HG03442 (cell line): ENCODE measurements around the gene CREB3.

ENCODE experiments used
- ATAC-seq: cut with Tn5 transposase; IDR thresholded peaks from one replicate; pipeline ENCODE4 v1.9.1; 2021; ENCODE audit warnings: mild to moderate bottlenecking, moderate library complexity; ENCODE audit not compliant: unreplicated experiment

Gene CREB3

DNA sequence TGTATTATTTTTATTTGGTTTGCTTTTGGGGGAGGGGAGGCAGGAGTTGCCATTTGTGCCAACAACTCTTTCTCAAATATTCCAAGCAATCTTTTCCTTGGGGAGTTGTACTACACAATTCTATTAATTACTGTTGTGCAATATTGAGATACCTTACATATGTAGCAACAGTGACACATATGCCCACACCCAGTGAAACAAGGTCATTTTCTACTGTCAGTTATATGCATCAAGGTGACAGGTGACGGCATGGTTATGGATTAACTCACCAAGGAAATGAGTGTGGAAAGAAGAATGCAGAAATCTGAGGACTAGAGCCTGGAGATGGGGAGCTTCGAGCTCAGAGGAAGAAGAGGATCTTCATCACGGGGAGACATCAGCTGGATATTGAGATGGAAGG, 39.5 kb downstream of the CREB3 start:
- ATAC-seq: no peak

DNA sequence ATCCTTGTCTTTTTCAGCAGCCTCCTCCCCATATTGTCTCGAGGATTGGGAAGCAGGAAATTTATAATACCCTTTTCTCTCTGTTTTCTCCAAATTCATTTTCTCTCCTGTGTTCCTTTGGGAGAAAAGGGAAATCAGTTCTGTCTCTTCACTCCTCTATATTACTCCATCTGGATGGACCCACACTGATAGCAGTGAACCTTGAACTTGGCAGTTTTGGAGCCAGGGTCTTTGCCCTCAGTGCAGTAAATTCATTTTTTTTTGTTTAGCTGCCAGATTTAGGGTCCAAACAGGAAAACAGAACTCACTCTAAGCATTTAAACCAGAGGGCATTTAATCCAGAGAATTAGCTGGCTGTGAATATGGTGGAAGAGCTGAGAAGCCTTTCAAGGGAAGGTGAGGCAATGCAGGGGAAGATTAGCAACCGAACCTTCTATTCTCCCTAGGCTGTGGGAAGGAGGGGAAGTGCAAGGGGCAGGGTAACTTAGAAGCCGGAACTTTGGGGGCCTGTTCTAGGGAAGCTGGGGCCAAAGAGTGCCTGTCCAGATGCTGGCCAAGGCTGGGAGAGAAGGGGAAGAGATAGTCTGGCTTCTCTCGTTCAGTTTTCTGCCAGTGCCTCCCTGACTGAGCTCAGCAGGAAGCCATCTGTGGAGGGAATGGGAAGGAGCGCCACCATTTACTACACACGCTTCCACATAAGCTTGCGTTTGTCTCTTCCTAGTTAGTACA, 42.6 kb downstream of the CREB3 start:
- no peak for ATAC-seq

DNA sequence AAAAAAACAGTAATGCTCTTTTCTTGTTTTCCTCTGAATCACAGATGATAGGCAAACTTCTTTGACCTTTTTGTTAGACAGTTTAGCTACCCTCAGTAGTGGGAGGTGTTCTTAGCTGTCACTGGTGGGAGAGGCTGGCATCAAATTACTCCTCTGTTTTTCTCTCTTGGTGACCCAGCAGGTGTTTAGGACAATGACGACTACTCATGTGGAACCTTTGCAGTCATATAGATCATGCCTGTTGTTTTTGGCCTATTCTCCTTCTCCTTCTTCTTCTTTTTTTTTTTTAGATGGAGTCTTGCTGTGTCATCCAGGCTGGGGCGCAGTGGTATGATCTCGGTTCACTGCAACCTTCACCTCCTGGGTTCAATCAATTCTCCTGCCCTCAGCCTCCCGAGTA, 43.6 kb downstream of the CREB3 start:
- no peak for ATAC-seq

DNA sequence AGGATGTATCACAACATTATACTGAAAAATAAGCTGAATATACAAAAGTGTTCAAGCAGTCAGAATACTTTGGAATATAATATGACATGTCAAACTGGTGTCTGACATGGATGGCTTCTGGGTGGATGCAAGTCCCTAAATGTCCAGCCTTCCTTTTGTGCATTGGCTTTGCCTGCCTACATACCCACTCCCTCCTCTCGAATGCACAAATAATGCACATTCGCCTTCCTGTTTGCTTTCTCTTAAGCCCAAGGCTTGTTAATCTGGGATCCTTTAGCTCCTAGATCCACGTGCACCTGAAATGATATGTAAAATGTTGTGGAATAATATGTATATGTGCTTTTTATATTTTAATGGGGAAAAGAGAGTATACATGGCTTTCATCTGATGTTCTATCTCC, 46.0 kb downstream of the CREB3 start:
- ATAC-seq: no peak

DNA sequence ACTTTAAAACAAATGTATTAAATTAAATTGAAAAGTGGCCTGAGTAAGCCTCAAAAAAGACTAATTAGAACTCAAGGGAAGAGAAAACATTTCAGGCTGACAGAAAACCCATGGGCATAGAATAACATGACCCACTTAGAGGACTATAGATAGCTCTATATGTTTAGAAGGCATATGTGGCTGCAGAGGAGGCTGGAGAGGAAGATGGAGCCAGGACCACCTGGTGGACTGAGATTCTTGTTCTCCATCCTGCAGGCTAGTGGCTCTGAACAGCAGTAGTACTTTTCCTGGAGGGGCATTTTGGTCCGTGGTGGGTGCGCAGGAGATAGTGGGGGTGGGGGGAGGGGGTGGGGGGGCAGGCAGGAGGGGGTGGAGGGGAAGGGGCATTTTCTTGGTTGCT, 48.6 kb downstream of the CREB3 start:
- no peak for ATAC-seq

DNA sequence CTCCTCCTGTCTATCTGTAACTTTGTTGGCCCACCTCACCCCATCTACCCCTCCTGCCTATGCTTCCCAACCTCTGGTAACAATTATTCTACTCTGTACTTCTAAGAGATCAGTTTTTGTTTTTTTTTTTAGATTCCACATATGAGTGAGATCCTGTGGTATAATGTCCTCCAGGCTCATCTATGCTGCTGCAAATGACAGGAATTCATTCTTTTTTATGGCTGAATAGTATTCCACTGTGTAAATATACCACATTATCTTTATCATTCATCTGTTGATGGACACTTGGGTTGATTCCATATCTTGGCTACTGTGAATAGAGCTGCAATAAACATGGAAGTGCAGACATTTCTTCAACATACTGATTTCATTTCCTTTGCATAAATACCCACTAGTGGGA, 51.0 kb downstream of the CREB3 start:
- no peak for ATAC-seq
